ENCODE measurements around the gene WDR86.

The WDR86 gene

GRCh38 chr7:151390598-151391357 is 19.1 kb downstream of the WDR86 start:
- DNase-seq: no peak

- no peak for DNase-seq
These were observed 19.9 kb downstream of the WDR86 start for GRCh38 chr7:151389768-151390597.

GRCh38 chr7:151389096-151389767 is 20.6 kb downstream of the WDR86 start:
- no peak for DNase-seq

GRCh38 chr7:151388430-151388829 is 21.4 kb downstream of the WDR86 start:
- no peak for DNase-seq

GRCh38 chr7:151388007-151388297 is 21.9 kb downstream of the WDR86 start:
- no peak for DNase-seq

- DNase-seq: no peak
These were observed 22.5 kb downstream of the WDR86 start for GRCh38 chr7:151387161-151388006.

GRCh38 chr7:151386301-151387160 is 23.3 kb downstream of the WDR86 start:
- DNase-seq: no peak

GRCh38 chr7:151385626-151386300 is 24.1 kb downstream of the WDR86 start:
- no peak for DNase-seq

GRCh38 chr7:151384776-151385625 is 24.8 kb downstream of the WDR86 start:
- no peak for DNase-seq

GRCh38 chr7:151384352-151384697 is 25.5 kb downstream of the WDR86 start:
- DNase-seq: no peak

GRCh38 chr7:151383638-151384351 is 26.0 kb downstream of the WDR86 start:
- DNase-seq: no peak

- DNase-seq: peak in 3 of 5 experiments; percentile 19 to 68 (median 57)
These were observed 27.6 kb downstream of the WDR86 start for GRCh38 chr7:151382079-151382885.

GRCh38 chr7:151381348-151382078 is 28.3 kb downstream of the WDR86 start:
- peak; percentile 15 to 71 (median 48) for DNase-seq

GRCh38 chr7:151381098-151381347 is 28.8 kb downstream of the WDR86 start:
- no peak for DNase-seq

- DNase-seq: no peak
These were observed 29.4 kb downstream of the WDR86 start for GRCh38 chr7:151380199-151381097.

GRCh38 chr7:151379534-151380198 is 30.2 kb downstream of the WDR86 start:
- DNase-seq: no peak

- no peak for DNase-seq
These were observed 30.7 kb downstream of the WDR86 start for GRCh38 chr7:151379193-151379520.
